Adrenal gland (tissue), 5 donors: ENCODE results near the gene FUBP1.

ENCODE experiments used
- POLR2A ChIP-seq, 2 donors: fragments of 450-650 bp; IDR thresholded peaks; one replicate each; pipeline ENCODE4 v1.6.1; 2017; ENCODE audit warnings: antibody characterized with exemption in 2 of 2, mild to moderate bottlenecking in 2 of 2, moderate library complexity in 1 of 2
- TF ChIP-seq, protein P1 (sequence below), 6 experiments: fragments of 450-650 bp in 4 of 6; fragments of 200-600 bp in 2 of 6; sonication (generic) in 1 of 6; IDR thresholded peaks; 1 replicate in 5 of 6; 2 replicates in 1 of 6; pipeline versions ENCODE4 v1.5.1 to v1.8.0; 2016 to 2021; ENCODE audit warnings: antibody characterized with exemption in 6 of 6, mild to moderate bottlenecking in 2 of 6, moderate library complexity in 1 of 6
- donor health status: DM: no; HTN: no; CAD: no.

DNA sequence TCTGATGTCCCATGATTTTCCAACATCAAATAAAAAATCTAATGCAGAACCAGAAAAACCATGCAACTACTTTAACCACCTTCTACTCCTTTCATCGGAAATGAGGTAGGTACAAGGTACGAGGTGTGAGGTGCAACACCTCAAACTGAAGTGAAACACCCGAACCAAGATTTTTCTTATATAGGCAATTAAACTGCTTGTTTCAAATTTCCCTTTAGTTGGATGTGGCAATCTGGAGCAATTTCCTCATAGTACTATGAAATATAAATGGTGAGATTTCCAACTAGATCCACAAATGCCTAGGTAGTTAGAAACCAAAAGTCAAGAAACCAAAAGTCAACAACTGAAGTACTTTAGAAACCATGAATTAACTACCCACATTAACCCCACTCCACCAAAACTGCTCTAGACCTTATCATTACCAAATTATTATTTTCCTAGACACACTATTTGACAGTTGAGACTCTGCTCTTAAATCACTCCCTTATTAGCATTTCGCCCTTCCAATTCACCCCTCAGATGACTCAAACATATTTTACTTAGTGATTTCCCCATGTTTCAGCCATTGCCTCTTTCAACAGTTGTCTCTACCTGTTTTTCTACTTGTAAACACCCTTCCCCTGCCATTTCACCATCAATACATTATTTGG is 37.8 kb downstream of the FUBP1 start:
- TF ChIP-seq, protein P1, sequence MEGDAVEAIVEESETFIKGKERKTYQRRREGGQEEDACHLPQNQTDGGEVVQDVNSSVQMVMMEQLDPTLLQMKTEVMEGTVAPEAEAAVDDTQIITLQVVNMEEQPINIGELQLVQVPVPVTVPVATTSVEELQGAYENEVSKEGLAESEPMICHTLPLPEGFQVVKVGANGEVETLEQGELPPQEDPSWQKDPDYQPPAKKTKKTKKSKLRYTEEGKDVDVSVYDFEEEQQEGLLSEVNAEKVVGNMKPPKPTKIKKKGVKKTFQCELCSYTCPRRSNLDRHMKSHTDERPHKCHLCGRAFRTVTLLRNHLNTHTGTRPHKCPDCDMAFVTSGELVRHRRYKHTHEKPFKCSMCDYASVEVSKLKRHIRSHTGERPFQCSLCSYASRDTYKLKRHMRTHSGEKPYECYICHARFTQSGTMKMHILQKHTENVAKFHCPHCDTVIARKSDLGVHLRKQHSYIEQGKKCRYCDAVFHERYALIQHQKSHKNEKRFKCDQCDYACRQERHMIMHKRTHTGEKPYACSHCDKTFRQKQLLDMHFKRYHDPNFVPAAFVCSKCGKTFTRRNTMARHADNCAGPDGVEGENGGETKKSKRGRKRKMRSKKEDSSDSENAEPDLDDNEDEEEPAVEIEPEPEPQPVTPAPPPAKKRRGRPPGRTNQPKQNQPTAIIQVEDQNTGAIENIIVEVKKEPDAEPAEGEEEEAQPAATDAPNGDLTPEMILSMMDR (IDR thresholded peaks at IDR 0.05) = no peak
- no peak for TF ChIP-seq POLR2A (IDR thresholded peaks at IDR 0.05)
